ENCODE measurements around the gene IP6K1. TPM values are rescaled to one million over a fixed set of nuclear protein-coding genes. Genes with fewer than 3 reads are reported as not detected.

IP6K1 gene
- total and polyA plus RNA-seq, 4 donors: 16.1 to 54.9 (median 32.5) TPM

GRCh38 chr3:49740427-49740826, 45.9 kb downstream of the IP6K1 start:
- Histone ChIP-seq H3K9ac (ENCODE audit: insufficient read depth in 1 of 2, low read length in 2 of 2) (no peak overlapping the region), H3K9me3 (ENCODE audit: control insufficient read depth in 4 of 4, insufficient read depth in 3 of 4, low read length in 3 of 4) (no peaks in the 10 kb centered on the region), H3K27ac (ENCODE audit: low read depth in 1 of 2, low read length in 1 of 2) (no peak overlapping the region), H3K27me3 (ENCODE audit: control insufficient read depth in 3 of 3, insufficient read depth in 3 of 3, low read length in 2 of 3) (no peaks in the 10 kb centered on the region), H3K36me3 (ENCODE audit: control insufficient read depth in 4 of 4, insufficient read depth in 4 of 4, low read length in 4 of 4) (peaks cover 15 to 27% (median 20%) of the 10 kb centered on the region in 4 donors), H3K4me3 (no peak overlapping the region), H3K4me1 (ENCODE audit: control insufficient read depth in 5 of 5, insufficient read depth in 5 of 5, low read length in 5 of 5) (no peaks in the 10 kb centered on the region)
- TF ChIP-seq, protein P1, sequence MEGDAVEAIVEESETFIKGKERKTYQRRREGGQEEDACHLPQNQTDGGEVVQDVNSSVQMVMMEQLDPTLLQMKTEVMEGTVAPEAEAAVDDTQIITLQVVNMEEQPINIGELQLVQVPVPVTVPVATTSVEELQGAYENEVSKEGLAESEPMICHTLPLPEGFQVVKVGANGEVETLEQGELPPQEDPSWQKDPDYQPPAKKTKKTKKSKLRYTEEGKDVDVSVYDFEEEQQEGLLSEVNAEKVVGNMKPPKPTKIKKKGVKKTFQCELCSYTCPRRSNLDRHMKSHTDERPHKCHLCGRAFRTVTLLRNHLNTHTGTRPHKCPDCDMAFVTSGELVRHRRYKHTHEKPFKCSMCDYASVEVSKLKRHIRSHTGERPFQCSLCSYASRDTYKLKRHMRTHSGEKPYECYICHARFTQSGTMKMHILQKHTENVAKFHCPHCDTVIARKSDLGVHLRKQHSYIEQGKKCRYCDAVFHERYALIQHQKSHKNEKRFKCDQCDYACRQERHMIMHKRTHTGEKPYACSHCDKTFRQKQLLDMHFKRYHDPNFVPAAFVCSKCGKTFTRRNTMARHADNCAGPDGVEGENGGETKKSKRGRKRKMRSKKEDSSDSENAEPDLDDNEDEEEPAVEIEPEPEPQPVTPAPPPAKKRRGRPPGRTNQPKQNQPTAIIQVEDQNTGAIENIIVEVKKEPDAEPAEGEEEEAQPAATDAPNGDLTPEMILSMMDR (IDR thresholded peaks at IDR 0.05; ENCODE audit: control extremely low read depth, extremely low read depth): no peak
- ATAC-seq (ENCODE audit: insufficient read depth, low FRiP score): no peak
- no peak for DNase-seq

DNA sequence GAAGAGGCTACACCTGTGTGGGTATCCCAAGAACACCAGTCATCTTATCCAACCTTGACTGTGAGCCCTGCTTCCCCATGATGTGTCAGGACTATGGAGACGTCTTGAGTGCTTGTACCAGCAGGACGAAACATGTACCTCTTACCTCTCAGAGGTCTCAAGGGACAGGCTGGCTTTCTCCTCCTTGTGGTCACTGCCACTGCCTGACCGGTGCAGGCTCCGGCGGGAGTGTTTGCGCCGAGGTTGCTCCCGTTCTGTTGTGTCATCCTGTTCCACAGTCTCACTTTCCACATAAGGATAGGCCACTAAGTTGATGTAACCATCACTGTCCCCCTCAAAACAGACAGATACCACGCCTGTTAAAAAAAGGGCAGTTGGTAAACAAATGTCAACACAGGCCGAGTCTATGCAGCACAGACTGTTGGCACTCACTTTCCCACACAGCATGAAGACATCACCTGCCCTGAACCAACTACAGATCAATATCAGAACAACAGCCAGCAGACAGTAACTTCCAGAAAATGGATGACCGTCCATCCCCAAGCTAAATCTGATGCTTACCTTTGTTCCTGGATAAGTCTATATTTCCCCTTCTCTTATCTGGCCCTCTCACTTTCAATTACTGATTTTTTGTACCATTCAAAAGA, 48.2 kb downstream of the IP6K1 start:
- TF ChIP-seq, protein P1 (IDR thresholded peaks at IDR 0.05; ENCODE audit: control extremely low read depth, extremely low read depth): no peak
- H3K4me3 ChIP-seq: no peak overlapping the region
- ATAC-seq (ENCODE audit: insufficient read depth, low FRiP score) (no peak), DNase-seq (no peak)
- H3K9me3 ChIP-seq (ENCODE audit: control insufficient read depth in 4 of 4, insufficient read depth in 3 of 4, low read length in 3 of 4): no peaks in the 10 kb centered on the region
- WGBS, 2 donors: 93 to 95% methylated on average over 11 of the region's 11 CpGs
- no peaks in the 10 kb centered on the region for H3K27me3 ChIP-seq (ENCODE audit: control insufficient read depth in 3 of 3, insufficient read depth in 3 of 3, low read length in 2 of 3)
- no peaks in the 10 kb centered on the region for H3K4me1 ChIP-seq (ENCODE audit: control insufficient read depth in 5 of 5, insufficient read depth in 5 of 5, low read length in 5 of 5)
- no peak overlapping the region for H3K27ac ChIP-seq (ENCODE audit: low read depth in 1 of 2, low read length in 1 of 2)
- H3K9ac ChIP-seq (ENCODE audit: insufficient read depth in 1 of 2, low read length in 2 of 2): no peak overlapping the region
- H3K36me3 ChIP-seq (ENCODE audit: control insufficient read depth in 4 of 4, insufficient read depth in 4 of 4, low read length in 4 of 4): peaks cover 17 to 39% (median 30%) of the 10 kb centered on the region in 4 donors

DNA sequence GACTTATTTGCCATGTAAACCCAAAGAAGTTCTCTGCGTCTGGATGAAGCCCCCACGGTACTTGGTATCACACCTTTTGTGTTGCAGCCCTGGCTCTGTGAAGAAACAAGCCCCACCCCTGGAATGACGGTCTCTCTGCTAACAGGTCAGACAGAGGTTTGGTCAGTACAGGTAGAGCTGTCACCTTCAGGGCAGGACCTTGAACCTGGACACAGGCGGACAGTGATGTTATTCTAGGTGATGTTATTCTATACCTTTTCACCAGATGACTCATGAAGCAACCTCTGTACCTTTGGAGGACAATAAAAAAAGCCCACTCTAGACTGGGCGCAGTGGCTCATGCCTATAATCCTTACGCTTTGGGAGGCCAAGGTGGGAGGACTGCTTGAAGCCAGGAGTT, 51.6 kb downstream of the IP6K1 start:
- Histone ChIP-seq H3K27me3 (ENCODE audit: control insufficient read depth in 3 of 3, insufficient read depth in 3 of 3, low read length in 2 of 3) (no peaks in the 10 kb centered on the region), H3K4me1 (ENCODE audit: control insufficient read depth in 5 of 5, insufficient read depth in 5 of 5, low read length in 5 of 5) (no peaks in the 10 kb centered on the region), H3K9me3 (ENCODE audit: control insufficient read depth in 4 of 4, insufficient read depth in 3 of 4, low read length in 3 of 4) (no peaks in the 10 kb centered on the region), H3K9ac (ENCODE audit: insufficient read depth in 1 of 2, low read length in 2 of 2) (no peak overlapping the region), H3K27ac (ENCODE audit: low read depth in 1 of 2, low read length in 1 of 2) (no peak overlapping the region), H3K36me3 (ENCODE audit: control insufficient read depth in 4 of 4, insufficient read depth in 4 of 4, low read length in 4 of 4) (peaks cover 17 to 56% (median 39%) of the 10 kb centered on the region in 4 donors), H3K4me3 (no peak overlapping the region)
- ATAC-seq (ENCODE audit: insufficient read depth, low FRiP score) (no peak), DNase-seq (no peak)
- WGBS, 2 donors: 95 to 97% methylated on average over 6 of the region's 6 CpGs
- TF ChIP-seq, protein P1 (IDR thresholded peaks at IDR 0.05; ENCODE audit: control extremely low read depth, extremely low read depth): no peak

DNA sequence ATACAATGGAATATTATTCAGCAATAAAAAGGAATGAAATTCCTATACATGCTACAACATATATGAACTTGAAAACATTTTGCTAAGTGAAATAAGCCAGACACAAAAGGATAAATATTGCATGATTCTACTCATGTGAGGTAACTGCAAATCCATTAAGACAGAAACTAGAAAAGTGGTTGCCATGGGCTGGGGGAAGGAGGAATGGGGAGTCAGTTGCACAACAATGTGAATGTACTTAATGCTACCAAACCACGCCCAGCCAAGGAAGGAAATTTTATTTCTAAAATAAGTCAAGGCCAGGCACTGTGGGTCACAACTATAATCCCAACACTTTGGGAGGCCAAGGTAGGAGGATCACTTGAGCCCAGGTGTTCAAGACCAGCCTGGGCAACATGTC, 52.8 kb downstream of the IP6K1 start:
- no peaks in the 10 kb centered on the region for H3K9me3 ChIP-seq (ENCODE audit: control insufficient read depth in 4 of 4, insufficient read depth in 3 of 4, low read length in 3 of 4)
- no peak overlapping the region for H3K4me3 ChIP-seq
- 50 to 79% methylated on average over 1 of the region's 1 CpG for WGBS, 2 donors
- no peaks in the 10 kb centered on the region for H3K27me3 ChIP-seq (ENCODE audit: control insufficient read depth in 3 of 3, insufficient read depth in 3 of 3, low read length in 2 of 3)
- TF ChIP-seq, protein P1 (IDR thresholded peaks at IDR 0.05; ENCODE audit: control extremely low read depth, extremely low read depth): no peak
- no peak overlapping the region for H3K27ac ChIP-seq (ENCODE audit: low read depth in 1 of 2, low read length in 1 of 2)
- ATAC-seq (ENCODE audit: insufficient read depth, low FRiP score): no peak
- no peak for DNase-seq
- no peaks in the 10 kb centered on the region for H3K4me1 ChIP-seq (ENCODE audit: control insufficient read depth in 5 of 5, insufficient read depth in 5 of 5, low read length in 5 of 5)
- no peak overlapping the region for H3K9ac ChIP-seq (ENCODE audit: insufficient read depth in 1 of 2, low read length in 2 of 2)
- H3K36me3 ChIP-seq (ENCODE audit: control insufficient read depth in 4 of 4, insufficient read depth in 4 of 4, low read length in 4 of 4): peaks cover 17 to 55% (median 37%) of the 10 kb centered on the region in 4 donors
